ENCODE measurements around the gene TRHDE. TPM values are rescaled to one million over a fixed set of nuclear protein-coding genes. Genes with fewer than 3 reads are reported as not detected.

TRHDE gene
- total RNA-seq, 6 experiments from 2014 or later, result 65.7 to 106 (median 93.3) TPM

DNA sequence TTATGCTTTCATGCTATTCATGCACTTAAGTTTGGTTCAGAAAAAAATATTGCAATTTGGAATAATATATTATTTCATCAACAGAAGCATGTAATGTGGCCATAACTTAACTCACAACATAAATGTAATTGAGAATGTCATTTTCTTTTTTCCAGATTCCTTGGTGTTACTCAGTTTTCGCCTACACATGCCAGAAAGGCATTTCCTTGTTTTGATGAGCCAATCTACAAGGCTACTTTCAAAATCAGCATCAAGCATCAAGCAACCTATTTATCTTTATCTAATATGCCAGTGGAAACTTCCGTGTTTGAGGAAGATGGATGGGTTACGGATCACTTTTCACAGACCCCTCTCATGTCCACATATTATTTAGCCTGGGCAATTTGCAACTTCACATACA lies 14.4 kb downstream of the TRHDE start:
- H3K4me3 Mint-ChIP-seq, result no peak overlapping the region; the same call in 1 of the 2 replicates
- peak overlapping the region; percentile 33 for H3K27ac Mint-ChIP-seq
- peaks cover 61% of the 10 kb centered on the region for H3K36me3 Mint-ChIP-seq (ENCODE audit: low read depth)
- H3K4me1 Mint-ChIP-seq (ENCODE audit: low read depth), result peaks cover 92% of the 10 kb centered on the region
- H3K27me3 Mint-ChIP-seq (ENCODE audit: insufficient read depth), result no peaks in the 10 kb centered on the region
- H3K9me3 Mint-ChIP-seq, result peaks cover 14% of the 10 kb centered on the region
- DNase-seq, result no peak
- TF ChIP-seq, protein P1, sequence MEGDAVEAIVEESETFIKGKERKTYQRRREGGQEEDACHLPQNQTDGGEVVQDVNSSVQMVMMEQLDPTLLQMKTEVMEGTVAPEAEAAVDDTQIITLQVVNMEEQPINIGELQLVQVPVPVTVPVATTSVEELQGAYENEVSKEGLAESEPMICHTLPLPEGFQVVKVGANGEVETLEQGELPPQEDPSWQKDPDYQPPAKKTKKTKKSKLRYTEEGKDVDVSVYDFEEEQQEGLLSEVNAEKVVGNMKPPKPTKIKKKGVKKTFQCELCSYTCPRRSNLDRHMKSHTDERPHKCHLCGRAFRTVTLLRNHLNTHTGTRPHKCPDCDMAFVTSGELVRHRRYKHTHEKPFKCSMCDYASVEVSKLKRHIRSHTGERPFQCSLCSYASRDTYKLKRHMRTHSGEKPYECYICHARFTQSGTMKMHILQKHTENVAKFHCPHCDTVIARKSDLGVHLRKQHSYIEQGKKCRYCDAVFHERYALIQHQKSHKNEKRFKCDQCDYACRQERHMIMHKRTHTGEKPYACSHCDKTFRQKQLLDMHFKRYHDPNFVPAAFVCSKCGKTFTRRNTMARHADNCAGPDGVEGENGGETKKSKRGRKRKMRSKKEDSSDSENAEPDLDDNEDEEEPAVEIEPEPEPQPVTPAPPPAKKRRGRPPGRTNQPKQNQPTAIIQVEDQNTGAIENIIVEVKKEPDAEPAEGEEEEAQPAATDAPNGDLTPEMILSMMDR (IDR thresholded peaks at IDR 0.05), result no peak

DNA sequence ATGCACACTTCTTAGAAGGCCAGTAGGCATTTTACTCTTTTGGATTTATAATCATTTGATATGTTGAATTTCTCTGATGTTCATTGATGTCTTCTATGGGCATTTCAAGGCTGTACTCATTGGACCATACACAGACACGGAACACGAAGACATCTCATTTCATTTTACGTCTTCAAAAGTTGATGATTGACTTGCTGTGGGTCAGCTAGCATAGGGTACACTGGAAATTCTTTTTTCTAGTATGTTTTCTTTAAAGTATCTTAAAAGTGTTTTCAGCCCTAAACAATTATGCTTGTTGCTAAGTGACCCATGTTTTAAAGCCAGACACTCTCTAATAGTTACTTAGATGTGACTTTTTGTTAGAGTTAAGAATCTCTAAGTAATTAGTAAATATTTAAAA lies 16.3 kb downstream of the TRHDE start:
- peaks cover 14% of the 10 kb centered on the region for H3K9me3 Mint-ChIP-seq
- DNase-seq, result no peak
- H3K4me3 Mint-ChIP-seq, result no peak overlapping the region
- TF ChIP-seq, protein P1 (IDR thresholded peaks at IDR 0.05), result no peak
- H3K27ac Mint-ChIP-seq, result 0 out of 2 replicates have a peak overlapping the region, but pooled peaks have one; percentile 33
- peaks cover 92% of the 10 kb centered on the region for H3K4me1 Mint-ChIP-seq (ENCODE audit: low read depth)
- no peaks in the 10 kb centered on the region for H3K27me3 Mint-ChIP-seq (ENCODE audit: insufficient read depth)
- peaks cover 80% of the 10 kb centered on the region for H3K36me3 Mint-ChIP-seq (ENCODE audit: low read depth)

DNA sequence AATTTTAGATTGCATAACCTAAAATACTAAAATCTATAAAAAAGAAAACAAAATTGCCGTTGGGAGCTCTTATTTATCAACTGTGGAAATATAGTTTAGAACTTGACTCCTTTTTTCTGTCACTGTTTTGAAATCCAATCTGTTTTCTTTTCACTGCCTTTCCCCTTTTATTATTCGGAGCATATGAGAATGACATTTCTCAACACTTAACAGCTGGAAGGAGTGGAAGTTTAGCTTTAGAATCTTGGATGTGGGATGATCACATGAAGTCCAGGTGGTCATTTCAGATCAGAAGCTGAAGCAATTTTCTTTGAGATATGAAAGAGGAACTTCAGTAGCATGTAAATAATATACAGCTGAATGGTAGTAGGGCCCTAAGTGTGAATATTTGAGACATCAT lies 16.7 kb downstream of the TRHDE start:
- Mint-ChIP-seq H3K4me3 (no peak overlapping the region), H3K36me3 (ENCODE audit: low read depth) (peaks cover 83% of the 10 kb centered on the region), H3K27ac (peak overlapping the region; percentile 58), H3K27me3 (ENCODE audit: insufficient read depth) (no peaks in the 10 kb centered on the region), H3K9me3 (peaks cover 14% of the 10 kb centered on the region), H3K4me1 (ENCODE audit: low read depth) (peaks cover 93% of the 10 kb centered on the region)
- TF ChIP-seq, protein P1 (IDR thresholded peaks at IDR 0.05), result no peak
- DNase-seq, result no peak

DNA sequence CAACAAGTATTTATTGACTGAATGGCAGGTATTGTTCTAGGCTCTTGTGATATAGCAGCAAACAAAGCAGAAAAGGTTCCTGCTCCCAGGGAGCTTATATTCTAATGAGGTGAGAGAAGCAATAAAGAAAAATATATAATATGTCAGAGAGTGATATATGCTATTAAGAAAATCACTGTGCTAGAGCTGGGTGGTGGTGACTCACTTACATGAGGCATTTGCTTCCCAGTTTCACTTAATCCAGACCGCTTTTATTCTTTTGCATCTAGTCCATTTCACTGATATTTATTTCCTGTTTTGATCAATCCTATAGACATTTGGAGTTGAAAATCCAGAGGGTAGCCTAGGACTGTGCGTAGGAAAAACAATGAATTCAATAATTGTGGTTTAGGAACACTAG lies 17.5 kb downstream of the TRHDE start:
- H3K4me1 Mint-ChIP-seq (ENCODE audit: low read depth), result peaks cover 93% of the 10 kb centered on the region
- no peak for DNase-seq
- peaks cover 83% of the 10 kb centered on the region for H3K36me3 Mint-ChIP-seq (ENCODE audit: low read depth)
- H3K4me3 Mint-ChIP-seq, result peak overlapping the region; percentile 49; the same call in 1 of the 2 replicates
- TF ChIP-seq, protein P1 (IDR thresholded peaks at IDR 0.05), result no peak
- no peaks in the 10 kb centered on the region for H3K27me3 Mint-ChIP-seq (ENCODE audit: insufficient read depth)
- H3K9me3 Mint-ChIP-seq, result peaks cover 14% of the 10 kb centered on the region
- peak overlapping the region; percentile 58 for H3K27ac Mint-ChIP-seq

DNA sequence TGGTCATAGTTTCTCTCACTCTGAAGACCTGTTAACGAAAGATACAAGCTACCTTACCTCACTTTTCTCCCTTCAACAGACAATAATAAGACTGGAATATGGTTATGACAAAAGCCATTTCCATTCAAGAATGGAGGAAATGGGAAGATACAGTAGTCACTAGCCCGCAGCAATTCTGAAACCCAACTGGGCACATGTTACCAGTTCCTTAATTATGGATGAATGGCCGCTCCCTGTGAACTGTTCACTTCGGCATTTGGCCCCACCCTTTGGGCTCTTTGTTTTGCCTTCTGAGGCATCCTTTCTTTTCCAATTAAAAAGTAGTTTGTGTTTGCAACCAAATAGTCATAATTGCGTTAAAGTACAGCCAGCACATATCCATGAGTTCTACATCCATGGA lies 19.0 kb downstream of the TRHDE start:
- Mint-ChIP-seq H3K4me3 (no peak overlapping the region), H3K4me1 (ENCODE audit: low read depth) (peaks cover 93% of the 10 kb centered on the region), H3K27ac (no peak overlapping the region), H3K36me3 (ENCODE audit: low read depth) (peaks cover 70% of the 10 kb centered on the region), H3K27me3 (ENCODE audit: insufficient read depth) (no peaks in the 10 kb centered on the region), H3K9me3 (peaks cover 13% of the 10 kb centered on the region)
- no peak for DNase-seq
- TF ChIP-seq, protein P1 (IDR thresholded peaks at IDR 0.05), result no peak

DNA sequence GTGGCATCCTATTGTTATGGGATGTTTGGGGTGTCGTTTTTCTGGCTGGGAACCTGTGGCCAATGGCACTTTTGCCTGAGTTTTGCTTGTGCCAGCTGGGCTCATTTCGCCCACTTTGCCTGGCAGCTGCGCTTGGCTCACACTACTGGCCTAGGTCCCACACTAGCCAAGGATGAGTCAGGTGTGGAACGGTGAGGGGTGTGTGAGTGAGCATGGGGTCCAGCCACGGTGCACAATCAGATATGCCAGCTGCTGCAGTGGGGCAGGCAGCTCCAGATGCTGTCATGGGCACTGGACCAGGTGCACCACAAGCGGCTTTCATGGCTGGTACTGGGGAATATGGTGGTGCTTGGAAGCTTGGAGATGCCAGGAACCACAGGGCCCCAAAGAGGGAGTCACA lies 21.5 kb downstream of the TRHDE start:
- Mint-ChIP-seq H3K36me3 (ENCODE audit: low read depth) (peaks cover 67% of the 10 kb centered on the region), H3K27ac (peak overlapping the region; percentile 84), H3K4me1 (ENCODE audit: low read depth) (peaks cover 99% of the 10 kb centered on the region), H3K27me3 (ENCODE audit: insufficient read depth) (no peaks in the 10 kb centered on the region), H3K4me3 (no peak overlapping the region), H3K9me3 (no peaks in the 10 kb centered on the region)
- DNase-seq, result no peak
- TF ChIP-seq, protein P1 (IDR thresholded peaks at IDR 0.05), result no peak
